A549 (cell line): ENCODE data around the gene FMNL2. TPM values are rescaled to one million over a fixed set of nuclear protein-coding genes. Genes with fewer than 3 reads are reported as not detected.

Source experiments
- ATAC-seq, 2 experiments: fragments of 200-7000 bp in 1 of 2; fragments of >200 bp in 1 of 2; cut with Nextera tagmentation in 1 of 2; cut with Tn5 transposase in 1 of 2; 3 replicates each; pipeline versions ENCODE4 v1.8.0 to v1.9.1; 2018 to 2020; ENCODE audit warnings: mild to moderate bottlenecking in 1 of 2, moderate library complexity in 1 of 2
- CTCF ChIA-PET: fragments of 300-600 bp; sonication (Branson Sonifier 250); formaldehyde crosslinking; extraction: SDS; loops from one replicate; lab custom pipeline; 2021; ENCODE audit warnings: antibody characterized with exemption, inconsistent platforms; lab: Yijun Ruan, JAX
- POLR2A ChIA-PET: fragments of 350-600 bp; formaldehyde crosslinking; extraction: SDS; loops from one replicate; lab custom pipeline; 2021; ENCODE audit warnings: antibody characterized with exemption, inconsistent platforms; lab: Yijun Ruan, JAX
- DNase-seq, 2 experiments: peaks; one replicate each; pipeline versions ENCODE4 v3.0.0 to v3.0.0-alpha.2; 2011 to 2016; ENCODE audit warnings: low read depth in 1 of 2, low spot score in 1 of 2
- FAIRE-seq: peaks from 2 replicates; lab custom pipeline; 2011; peaks lifted over from hg19 to GRCh38; lab: Jason Lieb, UNC
- H3K27ac ChIP-seq, 2 experiments: fragments of >200 bp; sonication (Bioruptor Twin); formaldehyde crosslinking; 3 replicates each; pipeline ENCODE4 v1.5.1; 2016 to 2017
- H3K4me1 ChIP-seq: fragments of >200 bp; sonication (Bioruptor Twin); formaldehyde crosslinking; 3 replicates; pipeline ENCODE4 v1.6.1; 2016
- H3K4me2 ChIP-seq: fragments of >200 bp; sonication (Bioruptor Twin); formaldehyde crosslinking; 3 replicates; pipeline ENCODE4 v1.6.1; 2016
- H3K4me3 ChIP-seq: fragments of >200 bp; sonication (Bioruptor Twin); formaldehyde crosslinking; 3 replicates; pipeline ENCODE4 v1.5.1; 2016
- H3K9me3 ChIP-seq: fragments of >200 bp; sonication (Bioruptor Twin); formaldehyde crosslinking; 3 replicates; pipeline ENCODE4 v1.6.1; 2016
- BHLHE40 ChIP-seq: IDR thresholded peaks from 2 replicates; pipeline ENCODE4 v1.6.1; 2012; ENCODE audit warnings: low read depth, low read length, inconsistent platforms
- CEBPB ChIP-seq, 2 experiments: fragments of >200 bp in 1 of 2; sonication (Bioruptor Twin) in 1 of 2; formaldehyde crosslinking in 1 of 2; IDR thresholded peaks; 2 replicates each; pipeline ENCODE4 v1.6.1; 2012 to 2016
- CHD2 ChIP-seq: fragments of 150-350 bp; IDR thresholded peaks from 2 replicates; pipeline ENCODE4 v1.6.1; 2014; ENCODE audit warnings: low read length; ENCODE audit not compliant: partially characterized antibody
- EHF ChIP-seq: fragments of 250-450 bp; sonication (Bioruptor Pico); IDR thresholded peaks from 2 replicates; pipeline ENCODE4 v1.5.0; 2020; ENCODE audit warnings: mild to moderate bottlenecking
- EP300 ChIP-seq, 2 experiments: fragments of >200 bp; sonication (Bioruptor Twin); formaldehyde crosslinking; IDR thresholded peaks; 2 replicates in 1 of 2; 3 replicates in 1 of 2; pipeline ENCODE4 v1.6.1; 2016 to 2017
- ESRRA ChIP-seq: fragments of 150-350 bp; IDR thresholded peaks from 2 replicates; pipeline ENCODE4 v1.6.1; 2014; ENCODE audit warnings: mild to moderate bottlenecking, low read length, borderline replicate concordance
- HEYL ChIP-seq: fragments of 250-450 bp; sonication (Bioruptor Pico); IDR thresholded peaks from 2 replicates; pipeline ENCODE4 v1.8.0; 2021; ENCODE audit warnings: mild to moderate bottlenecking, moderate library complexity
- HOXA7 ChIP-seq: fragments of 250-450 bp; sonication (Bioruptor Pico); IDR thresholded peaks from 2 replicates; pipeline ENCODE4 v1.5.0; 2020; ENCODE audit warnings: mild to moderate bottlenecking, moderate library complexity
- HOXB13 ChIP-seq: fragments of 250-450 bp; sonication (Bioruptor Pico); IDR thresholded peaks from 2 replicates; pipeline ENCODE4 v1.5.0; 2020; ENCODE audit warnings: low read depth, mild to moderate bottlenecking, moderate library complexity
- HOXB5 ChIP-seq: fragments of 250-450 bp; sonication (Bioruptor Pico); IDR thresholded peaks from 2 replicates; pipeline ENCODE4 v1.5.0; 2020; ENCODE audit warnings: mild to moderate bottlenecking, moderate library complexity
- POLR2A ChIP-seq: IDR thresholded peaks from 2 replicates; pipeline ENCODE4 v1.6.1; 2012; ENCODE audit warnings: mild to moderate bottlenecking, low read length
- POLR2AphosphoS2 ChIP-seq: conservative IDR thresholded peaks from 2 replicates; pipeline ENCODE4 v1.6.1; 2012; ENCODE audit warnings: low read length, improper control_type of control experiment, inconsistent platforms
- RAD21 ChIP-seq, 2 experiments: fragments of >200 bp in 1 of 2; sonication (Bioruptor Twin) in 1 of 2; formaldehyde crosslinking in 1 of 2; IDR thresholded peaks in 1 of 2; conservative IDR thresholded peaks in 1 of 2; 2 replicates in 1 of 2; 3 replicates in 1 of 2; pipeline ENCODE4 v1.6.1; 2012 to 2018; ENCODE audit warnings: inconsistent platforms in 1 of 2
- RCOR1 ChIP-seq: fragments of 150-350 bp; IDR thresholded peaks from 2 replicates; pipeline ENCODE4 v1.6.1; 2014; ENCODE audit warnings: antibody characterized with exemption, low read length, low read depth
- RNF2 ChIP-seq: fragments of 200-600 bp; sonication (generic); IDR thresholded peaks from 2 replicates; pipeline ENCODE4 v1.6.1; 2016; ENCODE audit warnings: low read depth, mild to moderate bottlenecking, antibody characterized with exemption, moderate library complexity, borderline replicate concordance
- SMC3 ChIP-seq: fragments of >200 bp; sonication (Bioruptor Twin); formaldehyde crosslinking; IDR thresholded peaks from 3 replicates; pipeline ENCODE4 v1.6.1; 2018; ENCODE audit warnings: inconsistent platforms
- SREBF2 ChIP-seq: fragments of 450-650 bp; IDR thresholded peaks from 2 replicates; pipeline ENCODE4 v1.6.1; 2014; ENCODE audit warnings: mild to moderate bottlenecking, moderate library complexity
- TFCP2L1 ChIP-seq: fragments of 250-450 bp; sonication (Bioruptor Pico); IDR thresholded peaks from 2 replicates; pipeline ENCODE4 v1.5.0; 2021; ENCODE audit warnings: mild to moderate bottlenecking
- ZSCAN20 ChIP-seq: fragments of 250-450 bp; sonication (Bioruptor Pico); IDR thresholded peaks from 2 replicates; pipeline ENCODE4 v1.8.0; 2022; ENCODE audit warnings: mild to moderate bottlenecking, moderate library complexity
- WGBS: methylation state at CpG from one replicate; pipeline ENCODE4 v1.1.6; 2017; ENCODE audit errors: missing lambda C conversion rate; 5-methylcytosine and 5-hydroxymethylcytosine counted together
- polyA plus RNA-seq, 4 experiments: library from polyadenylated mRNA; depleted of rRNA in 3 of 4; stranded (reverse); fragments of >200 nt; fragmentation: RNase III in 1 of 4; extraction: RNeasy Plus Mini Kit Qiagen cat#74134 plus additional on column Dnase treatment in 1 of 4; gene quantifications; 2 replicates in 3 of 4; 3 replicates in 1 of 4; pipeline ENCODE4 v1.2.3, GENCODE V29; 2011 to 2017
- TF ChIP-seq, protein P1 (sequence below): fragments of >200 bp; sonication (Bioruptor Twin); formaldehyde crosslinking; IDR thresholded peaks from 3 replicates; pipeline ENCODE4 v1.5.1; 2016
- TF ChIP-seq, protein P2 (sequence below): IDR thresholded peaks from 2 replicates; pipeline ENCODE4 v1.6.1; 2012
- TF ChIP-seq, protein P3 (sequence below): fragments of 250-450 bp; sonication (Bioruptor Pico); IDR thresholded peaks from 2 replicates; pipeline ENCODE4 v1.5.0; 2020; ENCODE audit warnings: low read depth, mild to moderate bottlenecking, moderate library complexity

FMNL2 gene
- polyA plus RNA-seq, 2 of the 4 experiments (the other 2 are of a cell fraction) = 27.9 to 36.5 TPM

DNA sequence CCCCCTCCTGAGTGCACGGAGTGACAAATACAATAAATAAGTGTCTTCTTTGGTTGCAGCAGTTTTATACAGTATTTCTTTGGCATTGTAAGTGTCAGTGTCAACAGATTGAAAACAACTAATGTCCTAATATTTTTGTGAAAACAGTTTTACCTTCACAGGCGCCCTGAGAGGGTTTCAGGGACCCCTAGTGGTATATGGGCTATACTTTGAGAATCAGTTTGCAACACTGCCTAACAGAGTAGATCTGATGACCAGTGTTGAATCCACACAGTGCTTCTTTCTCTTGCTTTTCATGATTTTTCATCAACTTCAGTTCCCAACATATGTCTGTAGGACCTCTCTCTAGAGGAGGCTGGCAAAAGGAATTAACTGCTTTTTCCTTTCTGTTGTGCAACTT lies 220.1 kb downstream of the FMNL2 start:
- ATAC-seq (peak; percentile 64 to 82; a peak in 5 of 6 replicates), DNase-seq (peak in 1 of 2 experiments; percentile 17), FAIRE-seq (no peak)
- CTCF ChIA-PET = interaction anchor here (0.8 to 2.3 kb wide), 9 partner anchors 13 to 145 kb away, joined by 3 to 7 read pairs (median 3); no protein-coding TSS in a partner anchor
- WGBS = 85% methylated on average over 2 of the region's 2 CpGs
- Histone ChIP-seq H3K4me2 (no peak overlapping the region), H3K9me3 (no peaks in the 10 kb centered on the region), H3K4me3 (no peak overlapping the region), H3K4me1 (peaks cover 6% of the 10 kb centered on the region; the same call in 2 of the 3 replicates), H3K27ac (no peak overlapping the region)
- TF ChIP-seq, protein P1, sequence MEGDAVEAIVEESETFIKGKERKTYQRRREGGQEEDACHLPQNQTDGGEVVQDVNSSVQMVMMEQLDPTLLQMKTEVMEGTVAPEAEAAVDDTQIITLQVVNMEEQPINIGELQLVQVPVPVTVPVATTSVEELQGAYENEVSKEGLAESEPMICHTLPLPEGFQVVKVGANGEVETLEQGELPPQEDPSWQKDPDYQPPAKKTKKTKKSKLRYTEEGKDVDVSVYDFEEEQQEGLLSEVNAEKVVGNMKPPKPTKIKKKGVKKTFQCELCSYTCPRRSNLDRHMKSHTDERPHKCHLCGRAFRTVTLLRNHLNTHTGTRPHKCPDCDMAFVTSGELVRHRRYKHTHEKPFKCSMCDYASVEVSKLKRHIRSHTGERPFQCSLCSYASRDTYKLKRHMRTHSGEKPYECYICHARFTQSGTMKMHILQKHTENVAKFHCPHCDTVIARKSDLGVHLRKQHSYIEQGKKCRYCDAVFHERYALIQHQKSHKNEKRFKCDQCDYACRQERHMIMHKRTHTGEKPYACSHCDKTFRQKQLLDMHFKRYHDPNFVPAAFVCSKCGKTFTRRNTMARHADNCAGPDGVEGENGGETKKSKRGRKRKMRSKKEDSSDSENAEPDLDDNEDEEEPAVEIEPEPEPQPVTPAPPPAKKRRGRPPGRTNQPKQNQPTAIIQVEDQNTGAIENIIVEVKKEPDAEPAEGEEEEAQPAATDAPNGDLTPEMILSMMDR = peak; percentile 46
- peak; percentile 59 for TF ChIP-seq SMC3
- peak; percentile 57 to 62 for TF ChIP-seq RAD21 (conservative IDR thresholded peaks at IDR 0.05 in 1 of 2, IDR thresholded peaks at IDR 0.05 in 1 of 2)
- no peak for TF ChIP-seq POLR2AphosphoS2
- POLR2A ChIA-PET = no interaction called here

DNA sequence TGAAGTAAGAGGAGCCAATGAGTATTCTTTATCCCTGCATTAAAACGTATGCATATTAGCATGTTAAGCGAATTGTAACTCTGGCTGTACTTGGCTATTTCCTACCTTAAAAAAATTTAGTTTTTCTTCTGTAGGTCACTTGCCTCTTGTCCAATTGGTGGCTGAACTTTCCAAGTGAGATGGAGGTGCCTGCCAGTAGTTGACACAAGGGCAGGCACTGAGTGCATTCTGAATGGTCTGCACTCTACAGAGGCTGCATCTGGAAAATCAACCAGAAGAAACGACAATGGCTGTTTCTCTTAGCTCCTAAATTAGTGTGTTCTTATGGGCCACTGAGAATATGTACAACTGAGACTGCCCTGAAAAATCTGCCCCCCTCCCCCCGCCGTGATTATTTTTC lies 221.5 kb downstream of the FMNL2 start:
- Histone ChIP-seq H3K9me3 (no peaks in the 10 kb centered on the region), H3K4me1 (peaks cover 11% of the 10 kb centered on the region; the same call in 2 of the 3 replicates), H3K4me2 (no peak overlapping the region), H3K4me3 (no peak overlapping the region), H3K27ac (no peak overlapping the region)
- 88% methylated on average over 5 of the region's 5 CpGs for WGBS
- ATAC-seq (no peak), DNase-seq (no peak), FAIRE-seq (no peak)
- TF ChIP-seq RCOR1 (no peak), SREBF2 (no peak), CEBPB (IDR thresholded peaks at IDR 0.05) (no peak), HOXB5 (no peak), ESRRA (no peak), SMC3 (no peak), POLR2AphosphoS2 (no peak), HOXB13 (CRISPR knock-in tag) (no peak), EP300 (IDR thresholded peaks at IDR 0.05) (no peak), TFCP2L1 (no peak), POLR2A (no peak), EHF (CRISPR knock-in tag) (no peak), HEYL (CRISPR knock-in tag) (no peak), ZSCAN20 (CRISPR knock-in tag) (no peak), RNF2 (no peak), HOXA7 (CRISPR knock-in tag) (no peak), BHLHE40 (no peak), CHD2 (no peak)
- TF ChIP-seq, protein P2, sequence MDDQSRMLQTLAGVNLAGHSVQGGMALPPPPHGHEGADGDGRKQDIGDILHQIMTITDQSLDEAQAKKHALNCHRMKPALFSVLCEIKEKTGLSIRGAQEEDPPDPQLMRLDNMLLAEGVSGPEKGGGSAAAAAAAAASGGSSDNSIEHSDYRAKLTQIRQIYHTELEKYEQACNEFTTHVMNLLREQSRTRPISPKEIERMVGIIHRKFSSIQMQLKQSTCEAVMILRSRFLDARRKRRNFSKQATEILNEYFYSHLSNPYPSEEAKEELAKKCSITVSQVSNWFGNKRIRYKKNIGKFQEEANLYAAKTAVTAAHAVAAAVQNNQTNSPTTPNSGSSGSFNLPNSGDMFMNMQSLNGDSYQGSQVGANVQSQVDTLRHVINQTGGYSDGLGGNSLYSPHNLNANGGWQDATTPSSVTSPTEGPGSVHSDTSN = no peak
- TF ChIP-seq, protein P3, sequence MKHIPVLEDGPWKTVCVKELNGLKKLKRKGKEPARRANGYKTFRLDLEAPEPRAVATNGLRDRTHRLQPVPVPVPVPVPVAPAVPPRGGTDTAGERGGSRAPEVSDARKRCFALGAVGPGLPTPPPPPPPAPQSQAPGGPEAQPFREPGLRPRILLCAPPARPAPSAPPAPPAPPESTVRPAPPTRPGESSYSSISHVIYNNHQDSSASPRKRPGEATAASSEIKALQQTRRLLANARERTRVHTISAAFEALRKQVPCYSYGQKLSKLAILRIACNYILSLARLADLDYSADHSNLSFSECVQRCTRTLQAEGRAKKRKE (CRISPR knock-in tag) = no peak
- ChIA-PET CTCF (interaction anchor here (0.7 to 2.3 kb wide), 4 partner anchors 10 to 380 kb away, joined by 3 to 7 read pairs (median 4); no protein-coding TSS in a partner anchor), POLR2A (no interaction called here)
